Measurements from ENCODE around the gene WDR1. TPM values are rescaled to one million over a fixed set of nuclear protein-coding genes. Genes with fewer than 3 reads are reported as not detected.
A peak's percentile ranks its signal among the peaks of the same experiment; 100 is the strongest.

WDR1 gene
- total and polyA plus RNA-seq, 7 experiments from 2014 or later: 242 to 470 (median 330) TPM

- H3K9me3 ChIP-seq (ENCODE audit: control insufficient read depth in 2 of 3, low read length in 3 of 3): no peaks in the 10 kb centered on the region
- intact Hi-C loops (cut with micrococcal nuclease): no loop called here
- peaks cover 0 to 4% (median 0%) of the 10 kb centered on the region in 3 experiments for H3K36me3 ChIP-seq (ENCODE audit: control insufficient read depth in 2 of 3, insufficient read depth in 3 of 3, low read length in 3 of 3)
- no peaks in the 10 kb centered on the region for H3K4me1 ChIP-seq (ENCODE audit: control insufficient read depth in 2 of 2, insufficient read depth in 2 of 2, low read length in 2 of 2)
- no peak for ATAC-seq
- Mint-ChIP-seq H3K27me3 (no peaks in the 10 kb centered on the region), H3K36me3 (peaks cover 3 to 60% (median 23%) of the 10 kb centered on the region in 5 donors), H3K4me3 (no peak overlapping the region), H3K27ac (peak overlapping the region in 2 of 9 donors; percentile 4 to 69), H3K9me3 (peaks cover 0 to 1% (median 0%) of the 10 kb centered on the region in 11 donors), H3K4me1 (peaks cover 0 to 9% (median 6%) of the 10 kb centered on the region in 7 donors)
- no peaks in the 10 kb centered on the region for H3K27me3 ChIP-seq (ENCODE audit: control insufficient read depth in 2 of 2, insufficient read depth in 2 of 2, low read length in 2 of 2)
- H3K4me3 ChIP-seq (ENCODE audit: low read length): no peak overlapping the region
- H3K27ac ChIP-seq (ENCODE audit: low read depth, low read length): no peak overlapping the region
- no peak for DNase-seq
- ChIA-PET POLR2A (no interaction called here), CTCF (no interaction called here)
Measured at GRCh38 chr4:10056334-10057022, 60.1 kb downstream of the WDR1 start.

- Histone ChIP-seq H3K27me3 (ENCODE audit: control insufficient read depth in 2 of 2, insufficient read depth in 2 of 2, low read length in 2 of 2) (no peaks in the 10 kb centered on the region), H3K4me3 (ENCODE audit: low read length) (no peak overlapping the region), H3K36me3 (ENCODE audit: control insufficient read depth in 2 of 3, insufficient read depth in 3 of 3, low read length in 3 of 3) (peaks cover 0 to 3% (median 0%) of the 10 kb centered on the region in 3 experiments), H3K27ac (ENCODE audit: low read depth, low read length) (no peak overlapping the region), H3K4me1 (ENCODE audit: control insufficient read depth in 2 of 2, insufficient read depth in 2 of 2, low read length in 2 of 2) (no peaks in the 10 kb centered on the region), H3K9me3 (ENCODE audit: control insufficient read depth in 2 of 3, low read length in 3 of 3) (no peaks in the 10 kb centered on the region)
- intact Hi-C loops (cut with micrococcal nuclease): no loop called here
- Mint-ChIP-seq H3K27me3 (no peaks in the 10 kb centered on the region), H3K36me3 (peaks cover 3 to 58% (median 21%) of the 10 kb centered on the region in 5 donors), H3K4me3 (no peak overlapping the region), H3K27ac (peak overlapping the region in 3 of 9 donors; percentile 4 to 52 (median 44)), H3K9me3 (peaks cover 0 to 1% (median 0%) of the 10 kb centered on the region in 11 donors), H3K4me1 (peaks cover 0 to 9% (median 6%) of the 10 kb centered on the region in 7 donors)
- ATAC-seq (no peak), DNase-seq (no peak)
- CTCF ChIA-PET: no interaction called here
- POLR2A ChIA-PET: no interaction called here
Measured at GRCh38 chr4:10055871-10056270, 60.7 kb downstream of the WDR1 start.

GRCh38 chr4:10054571-10055041 is 62.0 kb downstream of the WDR1 start:
- no peaks in the 10 kb centered on the region for H3K27me3 ChIP-seq (ENCODE audit: control insufficient read depth in 2 of 2, insufficient read depth in 2 of 2, low read length in 2 of 2)
- no peak overlapping the region for H3K4me3 ChIP-seq (ENCODE audit: low read length)
- no peak overlapping the region for H3K4me3 Mint-ChIP-seq
- H3K9me3 Mint-ChIP-seq: peaks cover 0 to 1% (median 0%) of the 10 kb centered on the region in 11 donors
- H3K27ac Mint-ChIP-seq: peak overlapping the region in 2 of 9 donors; percentile 7 to 14
- H3K4me1 Mint-ChIP-seq: peaks cover 0 to 9% (median 6%) of the 10 kb centered on the region in 7 donors
- ChIA-PET CTCF (no interaction called here), POLR2A (no interaction called here)
- H3K4me1 ChIP-seq (ENCODE audit: control insufficient read depth in 2 of 2, insufficient read depth in 2 of 2, low read length in 2 of 2): no peaks in the 10 kb centered on the region
- no peaks in the 10 kb centered on the region for H3K9me3 ChIP-seq (ENCODE audit: control insufficient read depth in 2 of 3, low read length in 3 of 3)
- no peak for ATAC-seq
- no peaks in the 10 kb centered on the region for H3K36me3 ChIP-seq (ENCODE audit: control insufficient read depth in 2 of 3, insufficient read depth in 3 of 3, low read length in 3 of 3)
- H3K27me3 Mint-ChIP-seq: no peaks in the 10 kb centered on the region
- H3K27ac ChIP-seq (ENCODE audit: low read depth, low read length): no peak overlapping the region
- H3K36me3 Mint-ChIP-seq: peaks cover 3 to 58% (median 19%) of the 10 kb centered on the region in 5 donors
- DNase-seq: no peak
- intact Hi-C loops (cut with micrococcal nuclease): no loop called here

GRCh38 chr4:10053635-10054453 is 62.8 kb downstream of the WDR1 start:
- no peak for ATAC-seq

GRCh38 chr4:10051517-10052135 is 65.0 kb downstream of the WDR1 start:
- ChIA-PET CTCF (no interaction called here), POLR2A (no interaction called here)
- peak overlapping the region in 1 of 10 donors; percentile 54 for H3K4me3 Mint-ChIP-seq
- no peak for DNase-seq
- peaks cover 3 to 21% (median 11%) of the 10 kb centered on the region in 7 donors for H3K4me1 Mint-ChIP-seq
- intact Hi-C loops (cut with micrococcal nuclease): no loop called here
- H3K36me3 Mint-ChIP-seq: peaks cover 3 to 44% (median 19%) of the 10 kb centered on the region in 5 donors
- Histone ChIP-seq H3K27ac (ENCODE audit: low read depth, low read length) (no peak overlapping the region), H3K36me3 (ENCODE audit: control insufficient read depth in 2 of 3, insufficient read depth in 3 of 3, low read length in 3 of 3) (no peaks in the 10 kb centered on the region), H3K4me1 (ENCODE audit: control insufficient read depth in 2 of 2, insufficient read depth in 2 of 2, low read length in 2 of 2) (no peaks in the 10 kb centered on the region), H3K4me3 (ENCODE audit: low read length) (no peak overlapping the region), H3K9me3 (ENCODE audit: control insufficient read depth in 2 of 3, low read length in 3 of 3) (no peaks in the 10 kb centered on the region), H3K27me3 (ENCODE audit: control insufficient read depth in 2 of 2, insufficient read depth in 2 of 2, low read length in 2 of 2) (no peaks in the 10 kb centered on the region)
- ATAC-seq: no peak
- H3K27ac Mint-ChIP-seq: peak overlapping the region in 1 of 9 donors; percentile 42
- H3K9me3 Mint-ChIP-seq: peaks cover 0 to 4% (median 0%) of the 10 kb centered on the region in 11 donors
- H3K27me3 Mint-ChIP-seq: no peaks in the 10 kb centered on the region

More at GRCh38 chr4:10053635-10054453, 62.8 kb downstream of the WDR1 start:
- Histone ChIP-seq H3K4me1 (ENCODE audit: control insufficient read depth in 2 of 2, insufficient read depth in 2 of 2, low read length in 2 of 2) (no peaks in the 10 kb centered on the region), H3K27ac (ENCODE audit: low read depth, low read length) (no peak overlapping the region), H3K4me3 (ENCODE audit: low read length) (no peak overlapping the region), H3K27me3 (ENCODE audit: control insufficient read depth in 2 of 2, insufficient read depth in 2 of 2, low read length in 2 of 2) (no peaks in the 10 kb centered on the region), H3K36me3 (ENCODE audit: control insufficient read depth in 2 of 3, insufficient read depth in 3 of 3, low read length in 3 of 3) (no peaks in the 10 kb centered on the region), H3K9me3 (ENCODE audit: control insufficient read depth in 2 of 3, low read length in 3 of 3) (no peaks in the 10 kb centered on the region)
- H3K9me3 Mint-ChIP-seq: peaks cover 0 to 4% (median 0%) of the 10 kb centered on the region in 11 donors
- H3K27me3 Mint-ChIP-seq: no peaks in the 10 kb centered on the region
- peak overlapping the region in 1 of 10 donors; percentile 13 for H3K4me3 Mint-ChIP-seq
- peak overlapping the region in 2 of 9 donors; percentile 64 to 78 for H3K27ac Mint-ChIP-seq
- H3K4me1 Mint-ChIP-seq: peaks cover 3 to 12% (median 9%) of the 10 kb centered on the region in 7 donors
- no peak for DNase-seq
- H3K36me3 Mint-ChIP-seq: peaks cover 3 to 59% (median 24%) of the 10 kb centered on the region in 5 donors
- ChIA-PET POLR2A (no interaction called here), CTCF (interaction anchor here (1.1 kb wide), 1 partner anchor 14 kb away, joined by 3 read pairs; no protein-coding TSS in a partner anchor)
- intact Hi-C loops (cut with micrococcal nuclease): no loop called here

- ChIA-PET POLR2A (interaction anchor here (0.5 kb wide), 1 partner anchor 427 kb away, joined by 3 read pairs; no protein-coding TSS in a partner anchor), CTCF (no interaction called here)
- Histone ChIP-seq H3K27ac (ENCODE audit: low read depth, low read length) (no peak overlapping the region), H3K4me3 (ENCODE audit: low read length) (no peak overlapping the region), H3K36me3 (ENCODE audit: control insufficient read depth in 2 of 3, insufficient read depth in 3 of 3, low read length in 3 of 3) (no peaks in the 10 kb centered on the region), H3K4me1 (ENCODE audit: control insufficient read depth in 2 of 2, insufficient read depth in 2 of 2, low read length in 2 of 2) (no peaks in the 10 kb centered on the region), H3K9me3 (ENCODE audit: control insufficient read depth in 2 of 3, low read length in 3 of 3) (no peaks in the 10 kb centered on the region), H3K27me3 (ENCODE audit: control insufficient read depth in 2 of 2, insufficient read depth in 2 of 2, low read length in 2 of 2) (no peaks in the 10 kb centered on the region)
- ATAC-seq (no peak), DNase-seq (no peak)
- peak overlapping the region in 1 of 9 donors; percentile 46 for H3K27ac Mint-ChIP-seq
- peaks cover 1 to 36% (median 17%) of the 10 kb centered on the region in 5 donors for H3K36me3 Mint-ChIP-seq
- H3K4me1 Mint-ChIP-seq: peaks cover 3 to 21% (median 11%) of the 10 kb centered on the region in 7 donors
- no peak overlapping the region for H3K4me3 Mint-ChIP-seq
- H3K9me3 Mint-ChIP-seq: peaks cover 0 to 4% (median 0%) of the 10 kb centered on the region in 11 donors
- intact Hi-C loops (cut with micrococcal nuclease): no loop called here
- no peaks in the 10 kb centered on the region for H3K27me3 Mint-ChIP-seq
Measured at GRCh38 chr4:10050721-10051120, 65.9 kb downstream of the WDR1 start.

All from naive thymus-derived CD4-positive, alpha-beta T cell (primary cell).